Thyroid gland (tissue), 4 donors: ENCODE data around the gene EHBP1.

Experiments used
- CTCF ChIP-seq, 6 experiments: fragments of 200-600 bp in 3 of 6; fragments of 450-650 bp in 3 of 6; sonication (generic) in 3 of 6; IDR thresholded peaks; one replicate each; pipeline ENCODE4 v1.5.1; 2016 to 2019; ENCODE audit warnings: antibody characterized with exemption in 6 of 6, mild to moderate bottlenecking in 2 of 6, inconsistent platforms in 1 of 6, moderate library complexity in 1 of 6
- POLR2A ChIP-seq, 2 donors: fragments of 450-650 bp; IDR thresholded peaks; one replicate each; pipeline ENCODE4 v1.6.1; 2017; ENCODE audit warnings: antibody characterized with exemption in 2 of 2, mild to moderate bottlenecking in 2 of 2, moderate library complexity in 1 of 2

GRCh38 chr2:62801110-62801509 lies 95.6 kb downstream of the EHBP1 start:
- TF ChIP-seq POLR2A (IDR thresholded peaks at IDR 0.05) (no peak), CTCF (IDR thresholded peaks at IDR 0.05) (no peak)
